OCI-LY7 (cell line): ENCODE data around the gene SPPL3. TPM values are rescaled to one million over a fixed set of nuclear protein-coding genes. Genes with fewer than 3 reads are reported as not detected.

ENCODE experiments used
- BruUV-seq: library from RNA; stranded (reverse); fragments of 400-500 nt; replicated peaks from 2 replicates; lab custom pipeline; 2021; lab: Mats Ljungman, UMichigan
- CTCF ChIA-PET: fragments of 300-600 bp; sonication (Branson Sonifier 250); formaldehyde crosslinking; loops from one replicate; lab custom pipeline; 2022; ENCODE audit warnings: antibody characterized with exemption; ENCODE audit not compliant: unreplicated experiment; lab: Charles Lee
- POLR2A ChIA-PET: fragments of 300-600 bp; sonication (Branson Sonifier 250); formaldehyde crosslinking; loops from one replicate; lab custom pipeline; 2022; ENCODE audit warnings: antibody characterized with exemption; lab: Charles Lee
- DNase-seq: peaks from one replicate; pipeline ENCODE4 v3.0.0-alpha.2; 2015; ENCODE audit warnings: low spot score
- H2AFZ ChIP-seq: fragments of 200-600 bp; sonication (generic), shearing (Covaris generic); 2 replicates; pipeline ENCODE4 v1.6.1; 2014; ENCODE audit warnings: mild to moderate bottlenecking, antibody characterized with exemption, low read length, moderate library complexity
- H3K27ac ChIP-seq: fragments of 200-600 bp; sonication (generic); 2 replicates; pipeline ENCODE4 v1.5.1; 2014; ENCODE audit warnings: mixed run types, low read depth, mild to moderate bottlenecking, moderate library complexity, low read length, inconsistent platforms; ENCODE audit not compliant: poor library complexity, severe bottlenecking
- H3K36me3 ChIP-seq: fragments of 200-600 bp; sonication (generic); 2 replicates; pipeline ENCODE4 v1.6.1; 2014; ENCODE audit warnings: mild to moderate bottlenecking, antibody characterized with exemption, low read length, moderate library complexity, mixed read lengths; ENCODE audit not compliant: insufficient read depth
- H3K4me1 ChIP-seq: fragments of 200-600 bp; sonication (generic); 2 replicates; pipeline ENCODE4 v1.5.1; 2014; ENCODE audit warnings: mild to moderate bottlenecking, low read length; ENCODE audit not compliant: insufficient read depth, poor library complexity, severe bottlenecking
- H3K4me2 ChIP-seq: fragments of 200-600 bp; sonication (generic); 2 replicates; pipeline ENCODE4 v1.6.1; 2014; ENCODE audit warnings: mild to moderate bottlenecking, low read length
- H3K4me3 ChIP-seq: fragments of 200-600 bp; sonication (generic); 2 replicates; pipeline ENCODE4 v1.5.1; 2014; ENCODE audit warnings: mild to moderate bottlenecking, low read depth, low read length; ENCODE audit not compliant: poor library complexity, severe bottlenecking
- H3K79me2 ChIP-seq: fragments of 200-600 bp; sonication (generic); 2 replicates; pipeline ENCODE4 v1.6.1; 2016; ENCODE audit warnings: low read depth, mild to moderate bottlenecking, low read length, moderate library complexity, mixed read lengths; ENCODE audit not compliant: insufficient read depth
- H3K9me2 ChIP-seq: fragments of 200-600 bp; sonication (generic); 2 replicates; pipeline ENCODE4 v1.6.1; 2016; ENCODE audit warnings: mild to moderate bottlenecking, low read length, mixed read lengths; ENCODE audit not compliant: insufficient read depth
- H3K9me3 ChIP-seq: fragments of 200-600 bp; sonication (generic); 2 replicates; pipeline ENCODE4 v1.6.1; 2014; ENCODE audit warnings: mild to moderate bottlenecking, mixed run types, low read length, mixed read lengths
- H4K20me1 ChIP-seq: fragments of 200-600 bp; sonication (generic); 2 replicates; pipeline ENCODE4 v1.6.1; 2014; ENCODE audit warnings: mild to moderate bottlenecking, antibody characterized with exemption, low read length, moderate library complexity, mixed read lengths; ENCODE audit not compliant: insufficient read depth
- EZH2phosphoT487 ChIP-seq: fragments of 200-600 bp; sonication (generic); IDR thresholded peaks from 2 replicates; pipeline ENCODE4 v1.6.1; 2018; ENCODE audit warnings: low read depth, borderline replicate concordance, mild to moderate bottlenecking, mixed run types, antibody characterized with exemption, low read length, moderate library complexity, mixed read lengths
- intact Hi-C: fragments of 100-400 bp; cut with micrococcal nuclease; formaldehyde crosslinking; loops from one replicate; pipeline ENCODE4 v1.10.0; 2022; ENCODE audit not compliant: unreplicated experiment
- total RNA-seq, 2 experiments: library from RNA; depleted of rRNA in 1 of 2; stranded (reverse); fragments of >200 nt in 1 of 2; shearing (Covaris generic) in 1 of 2; gene quantifications; 2 replicates each; pipeline ENCODE4 v1.2.3, GENCODE V29; 2014 to 2022
- TF ChIP-seq, protein P1 (sequence below): fragments of 200-600 bp; sonication (generic); conservative IDR thresholded peaks from 2 replicates; pipeline ENCODE4 v1.5.1; 2014; ENCODE audit warnings: mild to moderate bottlenecking, antibody characterized with exemption, low read length, moderate library complexity, mixed read lengths

Gene SPPL3
- total RNA-seq, 2 experiments from 2014 or later: 8.6 to 36.6 TPM

DNA sequence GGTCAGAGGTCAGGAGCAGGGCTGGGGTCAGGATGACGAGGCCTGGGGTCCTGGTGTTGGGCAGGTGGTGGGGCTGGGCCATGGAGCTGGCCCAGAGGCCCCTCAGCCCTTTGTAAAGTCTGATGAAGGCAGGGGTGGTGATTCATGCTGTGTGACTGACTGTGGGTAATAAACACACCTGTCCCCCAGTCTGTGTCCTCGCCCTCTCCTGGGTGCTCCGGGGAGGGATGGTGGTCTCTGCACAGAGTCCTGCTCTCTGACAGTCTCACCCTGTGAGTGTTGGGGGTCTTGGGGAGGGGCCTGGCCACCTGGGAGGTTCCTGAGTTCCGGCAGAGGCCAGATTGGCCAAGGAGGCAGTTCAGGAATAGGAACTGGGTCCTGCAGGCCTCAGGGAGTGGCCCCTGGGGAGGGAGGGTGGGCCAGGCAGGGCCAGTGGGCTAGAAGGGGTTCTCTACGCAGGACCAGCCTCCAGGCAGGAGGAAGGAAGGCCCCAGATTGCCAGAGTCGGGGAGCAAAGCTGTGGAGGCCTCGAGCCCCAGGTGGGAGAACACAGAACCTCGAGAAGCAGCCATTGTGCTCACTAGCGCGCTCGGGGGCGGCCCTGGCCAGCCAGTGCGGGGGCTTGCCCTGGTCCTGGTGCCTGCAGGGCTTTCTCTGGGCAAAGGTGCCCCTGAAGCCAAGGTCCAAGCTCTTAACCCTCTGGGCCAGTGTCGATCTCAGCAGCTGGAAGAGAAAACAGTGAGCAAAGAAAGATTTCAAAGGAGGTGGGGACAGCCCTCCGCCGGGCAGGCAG is 164.1 kb downstream of the SPPL3 start:
- POLR2A ChIA-PET: no interaction called here
- no peak for DNase-seq
- Histone ChIP-seq H4K20me1 (no peaks in the 10 kb centered on the region), H2AFZ (no peak overlapping the region), H3K4me2 (no peak overlapping the region), H3K79me2 (no peaks in the 10 kb centered on the region), H3K4me1 (no peaks in the 10 kb centered on the region), H3K27ac (no peak overlapping the region), H3K4me3 (no peak overlapping the region), H3K9me2 (no peaks in the 10 kb centered on the region), H3K36me3 (no peaks in the 10 kb centered on the region), H3K9me3 (no peaks in the 10 kb centered on the region)
- CTCF ChIA-PET: interaction anchor here (0.5 kb wide), 1 partner anchor 91 kb away, joined by 3 read pairs; no protein-coding TSS in a partner anchor
- no TSS peak for BruUV-seq
- TF ChIP-seq, protein P1, sequence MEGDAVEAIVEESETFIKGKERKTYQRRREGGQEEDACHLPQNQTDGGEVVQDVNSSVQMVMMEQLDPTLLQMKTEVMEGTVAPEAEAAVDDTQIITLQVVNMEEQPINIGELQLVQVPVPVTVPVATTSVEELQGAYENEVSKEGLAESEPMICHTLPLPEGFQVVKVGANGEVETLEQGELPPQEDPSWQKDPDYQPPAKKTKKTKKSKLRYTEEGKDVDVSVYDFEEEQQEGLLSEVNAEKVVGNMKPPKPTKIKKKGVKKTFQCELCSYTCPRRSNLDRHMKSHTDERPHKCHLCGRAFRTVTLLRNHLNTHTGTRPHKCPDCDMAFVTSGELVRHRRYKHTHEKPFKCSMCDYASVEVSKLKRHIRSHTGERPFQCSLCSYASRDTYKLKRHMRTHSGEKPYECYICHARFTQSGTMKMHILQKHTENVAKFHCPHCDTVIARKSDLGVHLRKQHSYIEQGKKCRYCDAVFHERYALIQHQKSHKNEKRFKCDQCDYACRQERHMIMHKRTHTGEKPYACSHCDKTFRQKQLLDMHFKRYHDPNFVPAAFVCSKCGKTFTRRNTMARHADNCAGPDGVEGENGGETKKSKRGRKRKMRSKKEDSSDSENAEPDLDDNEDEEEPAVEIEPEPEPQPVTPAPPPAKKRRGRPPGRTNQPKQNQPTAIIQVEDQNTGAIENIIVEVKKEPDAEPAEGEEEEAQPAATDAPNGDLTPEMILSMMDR: no peak
- no peak for TF ChIP-seq EZH2phosphoT487
- intact Hi-C loops: no loop called here

DNA sequence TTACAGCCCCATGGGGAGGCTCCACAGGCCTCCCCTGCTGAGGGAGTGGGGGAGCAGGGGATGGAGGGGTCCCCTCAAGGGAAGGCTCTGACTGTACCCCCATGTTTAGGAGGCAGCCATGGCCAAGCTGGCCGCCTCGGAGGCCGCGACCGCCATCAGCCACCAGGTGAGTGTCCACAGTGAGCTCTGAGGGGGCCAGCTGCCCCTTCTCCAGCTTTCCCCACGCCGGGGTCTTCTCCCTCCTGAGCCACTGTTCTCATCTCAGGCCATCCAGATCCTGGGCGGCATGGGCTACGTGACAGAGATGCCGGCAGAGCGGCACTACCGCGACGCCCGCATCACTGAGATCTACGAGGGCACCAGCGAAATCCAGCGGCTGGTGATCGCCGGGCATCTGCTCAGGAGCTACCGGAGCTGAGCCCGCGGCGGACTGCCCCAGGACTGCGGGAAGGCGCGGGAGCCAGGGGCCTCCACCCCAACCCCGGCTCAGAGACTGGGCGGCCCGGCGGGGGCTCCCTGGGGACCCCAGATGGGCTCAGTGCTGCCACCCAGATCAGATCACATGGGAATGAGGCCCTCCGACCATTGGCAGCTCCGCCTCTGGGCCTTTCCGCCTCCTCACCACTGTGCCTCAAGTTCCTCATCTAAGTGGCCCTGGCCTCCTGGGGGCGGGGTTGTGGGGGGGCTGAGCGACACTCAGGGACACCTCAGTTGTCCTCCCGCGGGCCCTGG is 165.0 kb downstream of the SPPL3 start:
- TF ChIP-seq, protein P1: no peak
- TF ChIP-seq EZH2phosphoT487: no peak
- Histone ChIP-seq H4K20me1 (no peaks in the 10 kb centered on the region), H3K4me1 (no peaks in the 10 kb centered on the region), H3K27ac (no peak overlapping the region), H3K9me2 (no peaks in the 10 kb centered on the region), H3K4me2 (no peak overlapping the region), H2AFZ (no peak overlapping the region), H3K36me3 (no peaks in the 10 kb centered on the region), H3K79me2 (no peaks in the 10 kb centered on the region), H3K9me3 (no peaks in the 10 kb centered on the region), H3K4me3 (no peak overlapping the region)
- intact Hi-C loops: no loop called here
- ChIA-PET CTCF (no interaction called here), POLR2A (no interaction called here)
- DNase-seq: no peak
- no TSS peak for BruUV-seq
